Large intestine (tissue), 3 donors: ENCODE results near the gene FARS2. TPM values are rescaled to one million over a fixed set of nuclear protein-coding genes. Genes with fewer than 3 reads are reported as not detected.

ENCODE experiments used
- DNase-seq, 2 donors: peaks; one replicate each; pipeline versions ENCODE4 v3.0.0 to v3.0.0-alpha.2; 2013
- H3K27ac ChIP-seq: one replicate; pipeline ENCODE4 v1.5.1; 2013; ENCODE audit warnings: low read length
- H3K27me3 ChIP-seq: 2 replicates; pipeline ENCODE4 v1.6.1; 2013; ENCODE audit warnings: low read length; ENCODE audit not compliant: control insufficient read depth, insufficient read depth
- H3K36me3 ChIP-seq: 2 replicates; pipeline ENCODE4 v1.6.1; 2013; ENCODE audit warnings: low read length; ENCODE audit not compliant: control insufficient read depth, insufficient read depth
- H3K4me1 ChIP-seq: one replicate; pipeline ENCODE4 v1.6.1; 2013; ENCODE audit warnings: low read length; ENCODE audit not compliant: control insufficient read depth, insufficient read depth
- H3K4me3 ChIP-seq: one replicate; pipeline ENCODE4 v1.5.1; 2013; ENCODE audit warnings: low read length
- H3K9me3 ChIP-seq: one replicate; pipeline ENCODE4 v1.6.1; 2013; ENCODE audit warnings: mild to moderate bottlenecking, low read depth, low read length, moderate library complexity; ENCODE audit not compliant: control insufficient read depth
- WGBS: methylation state at CpG from one replicate; pipeline ENCODE4 v1.1.5; 2013; ENCODE audit warnings: low lambda C conversion rate; ENCODE audit not compliant: insufficient coverage; 5-methylcytosine and 5-hydroxymethylcytosine counted together
- polyA plus RNA-seq: library from polyadenylated mRNA; unstranded; fragments of 120-200 nt; gene quantifications from one replicate; pipeline ENCODE4 v1.2.1, GENCODE V29; 2013

Gene FARS2
- polyA plus RNA-seq, 1 donor = 14.3 TPM

DNA sequence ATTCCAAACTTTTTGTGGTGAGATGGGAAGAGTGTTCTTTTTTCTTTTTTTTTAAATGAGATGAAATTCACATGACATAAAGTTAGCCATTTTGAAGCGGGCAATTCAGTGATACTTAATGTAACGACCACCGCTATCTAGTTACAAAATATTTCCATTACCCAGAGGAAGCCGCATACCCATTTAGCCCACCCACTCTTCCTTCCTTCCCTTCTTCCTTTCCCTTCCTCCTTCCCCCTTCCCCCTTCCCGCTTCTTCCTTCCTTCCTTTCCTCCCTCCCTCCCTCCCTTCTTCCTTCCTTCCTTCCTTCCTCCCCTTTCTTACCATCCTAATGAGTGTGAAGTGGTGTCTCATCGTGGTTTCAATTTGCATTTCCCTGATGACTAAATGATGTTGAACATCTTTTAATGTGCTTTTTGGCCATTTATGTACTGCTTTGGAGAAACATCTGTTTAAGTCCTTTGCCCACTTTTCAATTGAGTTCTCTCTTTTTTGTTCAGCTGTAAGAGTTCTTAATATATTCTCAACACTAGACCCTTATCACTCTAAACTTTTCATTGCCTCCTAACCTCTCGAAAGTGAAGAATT, 371.1 kb downstream of the FARS2 start:
- no peaks in the 10 kb centered on the region for H3K4me1 ChIP-seq

GRCh38 chr6:5634525-5634924, 373.2 kb downstream of the FARS2 start:
- Histone ChIP-seq H3K36me3 (no peaks in the 10 kb centered on the region), H3K27me3 (no peaks in the 10 kb centered on the region), H3K4me1 (no peaks in the 10 kb centered on the region), H3K4me3 (no peak overlapping the region), H3K9me3 (no peaks in the 10 kb centered on the region), H3K27ac (no peak overlapping the region)
- no peak for DNase-seq
- no CpG with 5 or more reads among the region's 4 CpGs for WGBS

More for the DNA sequence above, 371.1 kb downstream of the FARS2 start:
- Histone ChIP-seq H3K4me3 (no peak overlapping the region), H3K36me3 (no peaks in the 10 kb centered on the region), H3K27me3 (no peaks in the 10 kb centered on the region), H3K9me3 (no peaks in the 10 kb centered on the region), H3K27ac (no peak overlapping the region)
- 90% methylated on average over 6 of the region's 7 CpGs for WGBS
- no peak for DNase-seq

DNA sequence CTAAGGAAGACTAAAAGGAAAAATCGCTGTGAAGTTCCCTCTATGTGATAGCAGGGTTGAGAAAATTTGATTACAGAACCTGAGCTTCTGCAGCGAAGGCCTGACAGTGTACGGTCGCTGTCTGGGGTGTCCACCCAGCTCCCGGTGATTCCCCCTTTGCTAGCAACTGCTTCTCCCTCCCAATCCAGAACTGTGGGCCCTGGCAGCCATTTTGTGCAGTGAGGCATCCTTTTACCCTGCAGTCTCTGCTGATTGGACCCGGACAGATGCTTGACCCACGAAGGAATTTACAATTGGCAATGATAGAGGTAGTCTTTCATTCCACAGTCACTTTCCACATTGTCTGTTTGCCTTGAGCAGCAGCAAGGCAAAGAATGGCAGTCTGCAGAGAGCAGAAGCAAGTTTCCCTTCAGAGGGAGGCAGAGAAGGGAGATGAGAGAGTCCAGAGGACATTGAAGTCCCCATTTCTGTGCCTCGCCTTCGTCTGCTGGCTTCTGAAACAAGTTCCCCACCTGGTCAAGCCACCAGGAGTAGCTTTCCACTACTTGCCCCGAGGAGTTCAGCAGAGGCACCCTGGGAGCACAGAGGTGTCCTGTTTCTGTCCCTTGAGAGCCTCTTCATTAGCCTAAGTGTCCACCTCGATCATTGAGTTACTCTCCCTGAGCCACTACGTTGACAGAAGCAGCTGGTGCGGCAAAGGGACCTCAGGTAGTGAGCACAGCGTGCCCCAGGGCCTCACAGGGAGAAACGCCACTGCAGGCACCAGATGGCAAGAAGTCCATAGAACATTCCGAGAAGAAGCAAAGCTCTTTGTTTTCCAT, 375.1 kb downstream of the FARS2 start:
- DNase-seq = no peak
- no peak overlapping the region for H3K27ac ChIP-seq
- no peaks in the 10 kb centered on the region for H3K4me1 ChIP-seq
- H3K9me3 ChIP-seq = peaks cover 12% of the 10 kb centered on the region
- no CpG with 5 or more reads among the region's 16 CpGs for WGBS
- no peaks in the 10 kb centered on the region for H3K36me3 ChIP-seq
- H3K4me3 ChIP-seq = no peak overlapping the region
- H3K27me3 ChIP-seq = no peaks in the 10 kb centered on the region

GRCh38 chr6:5637714-5638113, 376.4 kb downstream of the FARS2 start:
- 100% methylated on average over 1 of the region's 5 CpGs for WGBS
- no peaks in the 10 kb centered on the region for H3K4me1 ChIP-seq

GRCh38 chr6:5638666-5639065, 377.4 kb downstream of the FARS2 start:
- no peak overlapping the region for H3K4me3 ChIP-seq

More at GRCh38 chr6:5637714-5638113, 376.4 kb downstream of the FARS2 start:
- Histone ChIP-seq H3K4me3 (no peak overlapping the region), H3K36me3 (no peaks in the 10 kb centered on the region), H3K27me3 (no peaks in the 10 kb centered on the region), H3K9me3 (peaks cover 12% of the 10 kb centered on the region), H3K27ac (no peak overlapping the region)
- DNase-seq = no peak

GRCh38 chr6:5639193-5639592, 377.9 kb downstream of the FARS2 start:
- Histone ChIP-seq H3K36me3 (no peaks in the 10 kb centered on the region), H3K4me1 (no peaks in the 10 kb centered on the region), H3K9me3 (peaks cover 12% of the 10 kb centered on the region), H3K27me3 (no peaks in the 10 kb centered on the region), H3K27ac (no peak overlapping the region), H3K4me3 (no peak overlapping the region)
- WGBS = 100% methylated on average over 1 of the region's 2 CpGs
- no peak for DNase-seq

More at GRCh38 chr6:5638666-5639065, 377.4 kb downstream of the FARS2 start:
- no peaks in the 10 kb centered on the region for H3K36me3 ChIP-seq
- no peak for DNase-seq
- H3K9me3 ChIP-seq = peaks cover 12% of the 10 kb centered on the region
- H3K27ac ChIP-seq = no peak overlapping the region
- H3K4me1 ChIP-seq = no peaks in the 10 kb centered on the region
- no CpG with 5 or more reads among the region's 8 CpGs for WGBS
- no peaks in the 10 kb centered on the region for H3K27me3 ChIP-seq

- Histone ChIP-seq H3K27me3 (no peaks in the 10 kb centered on the region), H3K9me3 (peaks cover 12% of the 10 kb centered on the region), H3K36me3 (no peaks in the 10 kb centered on the region), H3K27ac (no peak overlapping the region), H3K4me3 (no peak overlapping the region), H3K4me1 (no peaks in the 10 kb centered on the region)
- no CpG with 5 or more reads among the region's 4 CpGs for WGBS
- DNase-seq = no peak
Observed at GRCh38 chr6:5640614-5641013, 379.3 kb downstream of the FARS2 start.

GRCh38 chr6:5644523-5645185, 383.3 kb downstream of the FARS2 start:
- H3K36me3 ChIP-seq = no peaks in the 10 kb centered on the region
- no peak overlapping the region for H3K4me3 ChIP-seq
- H3K9me3 ChIP-seq = peaks cover 12% of the 10 kb centered on the region
- no CpG with 5 or more reads among the region's 4 CpGs for WGBS
- H3K27me3 ChIP-seq = no peaks in the 10 kb centered on the region
- no peak for DNase-seq
- no peaks in the 10 kb centered on the region for H3K4me1 ChIP-seq
- H3K27ac ChIP-seq = no peak overlapping the region

GRCh38 chr6:5645328-5646290, 384.3 kb downstream of the FARS2 start:
- DNase-seq = no peak
- Histone ChIP-seq H3K27ac (no peak overlapping the region), H3K4me1 (no peaks in the 10 kb centered on the region), H3K36me3 (no peaks in the 10 kb centered on the region), H3K27me3 (no peaks in the 10 kb centered on the region), H3K9me3 (peaks cover 4% of the 10 kb centered on the region), H3K4me3 (no peak overlapping the region)
- WGBS = 80% methylated on average over 4 of the region's 13 CpGs
